GM12864 (cell line): ENCODE measurements around the gene PUM1.
"Not testable (repeated sequence)": the region's sequence is repeated elsewhere in the genome, so short reads cannot be mapped to it uniquely, and the experiment has no call there.

Source experiments
- DNase-seq: peaks from one replicate; pipeline ENCODE4 v3.0.0-alpha.2; 2011; ENCODE audit warnings: low read depth
- H3K4me3 ChIP-seq: 2 replicates; pipeline ENCODE4 v1.5.1; 2011; ENCODE audit warnings: mild to moderate bottlenecking, low read depth, low read length, control low read depth
- CTCF ChIP-seq: IDR thresholded peaks from 2 replicates; pipeline ENCODE4 v1.5.1; 2011; ENCODE audit warnings: low read depth, mild to moderate bottlenecking, moderate library complexity, low read length, control low read depth, inconsistent platforms; ENCODE audit errors: missing control alignments

PUM1 gene

GRCh38 chr1:30975217-30975616 lies 90.3 kb downstream of the PUM1 start:
- DNase-seq = no peak
- no peak overlapping the region for H3K4me3 ChIP-seq
- TF ChIP-seq CTCF = no peak

DNA sequence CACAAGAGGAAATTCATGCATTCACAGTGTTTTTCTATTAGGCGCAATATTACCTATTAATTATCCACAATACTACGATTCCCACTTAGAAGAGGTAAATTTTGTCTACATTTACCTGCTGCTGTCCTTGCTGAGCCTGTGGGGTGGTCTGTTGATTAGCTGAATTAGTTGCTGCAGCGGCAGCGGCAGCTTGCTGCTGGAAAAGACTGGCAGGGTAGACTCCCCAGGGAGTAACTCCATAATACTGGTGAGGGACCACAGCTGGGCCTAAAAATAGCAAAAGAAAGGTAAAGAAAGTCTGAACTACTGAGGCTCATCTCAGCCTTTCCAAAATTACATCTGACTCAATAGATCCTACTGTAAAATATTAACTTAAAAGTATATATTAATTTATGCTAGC lies 91.0 kb downstream of the PUM1 start:
- no peak for TF ChIP-seq CTCF
- DNase-seq = no peak
- H3K4me3 ChIP-seq = no peak overlapping the region

- not testable (repeated sequence) for DNase-seq, H3K4me3 ChIP-seq
Observed at GRCh38 chr1:30972349-30972748, 93.2 kb downstream of the PUM1 start.

GRCh38 chr1:30971496-30971895 lies 94.0 kb downstream of the PUM1 start:
- no peak for TF ChIP-seq CTCF
- H3K4me3 ChIP-seq = no peak overlapping the region
- no peak for DNase-seq

- TF ChIP-seq CTCF = no peak
- H3K4me3 ChIP-seq = no peak overlapping the region
- DNase-seq = no peak
Observed at GRCh38 chr1:30969903-30970302, 95.6 kb downstream of the PUM1 start.

GRCh38 chr1:30968220-30968971 lies 97.1 kb downstream of the PUM1 start:
- no peak for DNase-seq
- no peak for TF ChIP-seq CTCF
- H3K4me3 ChIP-seq = no peak overlapping the region

DNA sequence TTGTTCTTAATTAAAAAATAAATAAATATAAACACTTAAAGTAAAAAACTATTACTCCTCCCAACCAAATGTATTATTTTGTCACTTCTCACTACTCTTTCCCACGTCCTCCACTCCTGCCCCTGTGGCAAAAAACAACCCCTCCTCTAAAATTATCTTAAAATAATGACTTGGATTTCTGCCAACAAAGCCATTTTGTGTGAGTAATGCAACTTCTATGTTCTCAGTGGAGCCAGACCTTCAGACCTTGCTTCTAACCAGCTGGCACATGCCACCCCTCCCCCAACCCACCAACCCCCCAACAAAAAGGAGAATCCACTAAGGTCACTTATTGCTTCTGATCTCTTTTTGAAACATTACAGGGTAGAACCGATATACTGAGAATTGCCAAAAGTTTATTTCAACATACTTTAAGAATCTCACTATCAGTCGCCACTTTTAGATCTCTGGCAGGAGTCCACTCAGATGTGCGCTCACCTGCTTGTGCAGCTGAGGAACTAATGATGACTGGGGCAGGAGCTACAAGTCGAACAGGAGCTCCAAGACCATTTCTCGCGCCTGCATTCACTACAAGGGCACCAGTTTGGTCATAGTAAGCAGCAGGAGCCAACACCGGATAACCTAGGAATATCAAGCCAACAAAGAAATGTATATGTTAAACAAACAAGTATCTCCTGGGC lies 98.7 kb downstream of the PUM1 start:
- DNase-seq = no peak

More for the DNA sequence above, 98.7 kb downstream of the PUM1 start:
- TF ChIP-seq CTCF = no peak
- no peak overlapping the region for H3K4me3 ChIP-seq
